Erythroblast (primary cell): ENCODE data around the gene EFHC1.

Experiments used
- GATA1 ChIP-seq: IDR thresholded peaks from 2 replicates; pipeline ENCODE4 v1.6.1; 2011; ENCODE audit warnings: low read depth, mild to moderate bottlenecking, control low read depth, low read length, moderate library complexity
- POLR2A ChIP-seq: IDR thresholded peaks from 2 replicates; pipeline ENCODE4 v1.6.1; 2011; ENCODE audit warnings: mild to moderate bottlenecking, low read length

DNA sequence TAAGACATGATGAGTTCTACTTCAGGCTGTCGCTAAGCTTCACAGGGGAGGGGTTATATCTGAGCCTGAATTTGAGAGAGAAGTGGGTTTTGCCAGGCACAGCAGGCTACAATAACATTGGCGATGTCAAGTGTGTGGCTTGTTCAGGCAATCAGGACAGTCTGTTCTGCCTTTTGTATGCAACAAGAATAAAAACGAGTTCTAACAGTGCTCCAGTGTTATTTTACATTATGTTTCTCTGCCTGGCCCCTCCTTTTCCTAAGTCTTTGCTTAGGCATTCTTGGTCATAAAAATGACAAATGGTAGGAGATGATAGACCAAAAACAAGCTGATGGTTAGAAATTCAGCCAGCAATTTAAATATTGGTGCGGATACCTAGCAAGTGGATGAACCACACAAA, 31.4 kb upstream of the EFHC1 start:
- TF ChIP-seq POLR2A = no peak
- no peak for TF ChIP-seq GATA1
